HCT116 (cell line): ENCODE measurements around the gene KRT86.

Experiments used
- ATF3 ChIP-seq: IDR thresholded peaks from 2 replicates; pipeline ENCODE4 v1.6.1; 2012
- CTCF ChIP-seq, 3 experiments: fragments of 200-600 bp in 1 of 3; sonication (generic) in 1 of 3; IDR thresholded peaks in 2 of 3; conservative IDR thresholded peaks in 1 of 3; 2 replicates each; pipeline ENCODE4 v1.5.1; 2012 to 2017; ENCODE audit warnings: low read depth in 2 of 3, low read length in 2 of 3, antibody characterized with exemption in 1 of 3, borderline replicate concordance in 1 of 3, control low read depth in 1 of 3, mild to moderate bottlenecking in 1 of 3, mixed read lengths in 1 of 3, mixed run types in 1 of 3, moderate library complexity in 1 of 3; ENCODE audit not compliant: insufficient read depth in 1 of 3
- EGR1 ChIP-seq: IDR thresholded peaks from 2 replicates; pipeline ENCODE4 v1.6.1; 2012; ENCODE audit warnings: low read depth
- EZH2phosphoT487 ChIP-seq: fragments of 200-600 bp; IDR thresholded peaks from 2 replicates; pipeline ENCODE4 v1.6.1; 2018; ENCODE audit warnings: antibody characterized with exemption, borderline replicate concordance
- SRF ChIP-seq: IDR thresholded peaks from 2 replicates; pipeline ENCODE4 v1.6.1; 2012; ENCODE audit warnings: low read depth

GRCh38 chr12:52266514-52266913 lies 7.9 kb upstream of the KRT86 start:
- no peak for TF ChIP-seq ATF3
- TF ChIP-seq SRF, result no peak
- TF ChIP-seq CTCF (IDR thresholded peaks at IDR 0.05 in 2 of 3, conservative IDR thresholded peaks at IDR 0.05 in 1 of 3; ENCODE audit: borderline replicate concordance in 1 of 3, insufficient read depth in 1 of 3, low read depth in 2 of 3, low read length in 2 of 3), result no peak
- TF ChIP-seq EZH2phosphoT487, result no peak
- no peak for TF ChIP-seq EGR1
